Choroid plexus epithelial cell (primary cell): ENCODE data around the gene DPP6.

Experiments
- DNase-seq: peaks from one replicate; pipeline ENCODE4 v3.0.0-alpha.2; 2010; ENCODE audit warnings: low read depth
- H3K4me3 ChIP-seq: 2 replicates; pipeline ENCODE4 v1.5.1; 2011; ENCODE audit warnings: low read depth, mild to moderate bottlenecking, control low read depth, low read length, moderate library complexity
- CTCF ChIP-seq: conservative IDR thresholded peaks from 2 replicates; pipeline ENCODE4 v1.5.1; 2011; ENCODE audit warnings: low read depth, mild to moderate bottlenecking, control low read depth, inconsistent platforms, low read length, moderate library complexity

DPP6 gene

DNA sequence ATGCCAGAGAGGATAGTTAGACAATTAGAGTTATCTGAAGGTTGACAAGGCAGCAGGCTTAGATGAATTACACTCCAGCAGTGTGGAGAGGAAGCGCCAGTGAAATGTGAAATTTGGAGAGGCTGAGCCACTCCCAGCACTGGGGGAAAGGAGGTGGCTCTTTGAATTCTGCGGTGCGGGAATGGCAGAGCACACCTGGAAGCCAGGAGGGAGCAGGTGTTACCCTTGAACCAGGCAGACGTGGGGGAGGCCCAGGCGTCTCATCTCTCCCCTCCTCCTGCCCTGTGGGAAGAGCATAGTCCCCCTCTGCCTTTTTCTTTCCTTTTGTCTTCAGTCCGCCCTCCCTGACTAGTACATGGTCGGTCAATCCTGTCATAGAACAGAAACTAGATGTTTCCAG is 203.1 kb downstream of the DPP6 start:
- no peak for TF ChIP-seq CTCF
- H3K4me3 ChIP-seq = no peak overlapping the region
- no peak for DNase-seq

DNA sequence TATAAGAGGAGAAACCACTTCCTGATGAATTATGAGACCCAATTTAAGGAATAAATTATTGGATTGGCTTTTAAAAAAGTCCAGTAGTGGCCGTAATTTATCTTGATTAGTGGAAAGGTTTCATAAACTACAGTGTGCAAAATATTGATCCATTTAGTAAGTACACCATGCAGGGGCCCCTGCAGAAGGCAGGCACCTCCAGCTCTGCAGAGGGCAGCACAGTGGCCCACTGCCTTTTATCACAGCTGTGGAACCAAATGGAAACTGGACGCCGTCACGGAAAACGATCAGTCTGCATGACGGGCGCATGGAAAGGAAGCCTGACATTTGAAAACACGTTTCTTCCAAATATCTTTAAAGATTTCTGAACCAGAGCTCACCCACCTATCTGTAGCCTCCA is 204.0 kb downstream of the DPP6 start:
- no peak for TF ChIP-seq CTCF
- DNase-seq = no peak
- H3K4me3 ChIP-seq = no peak overlapping the region

DNA sequence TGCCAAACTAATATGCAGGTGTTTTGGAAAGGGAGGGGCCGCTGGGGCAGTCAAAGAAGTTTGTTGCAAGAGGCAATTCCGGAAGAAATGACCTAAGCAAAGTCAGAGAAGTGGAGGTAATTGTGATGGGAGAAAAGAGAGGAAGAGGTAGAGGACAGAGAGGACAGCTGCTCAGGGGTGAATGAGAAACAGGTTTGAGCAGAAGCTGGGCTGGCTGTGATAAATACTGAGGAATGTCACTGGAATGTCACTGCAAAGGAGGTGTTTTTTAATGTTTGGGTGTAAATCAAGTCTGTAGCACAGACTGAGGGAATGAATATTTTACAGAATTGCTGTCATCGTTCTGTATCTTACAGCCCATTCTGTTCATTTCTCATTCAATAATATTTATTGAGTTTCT is 207.2 kb downstream of the DPP6 start:
- no peak for DNase-seq
- no peak overlapping the region for H3K4me3 ChIP-seq
- no peak for TF ChIP-seq CTCF

GRCh38 chr7:154287356-154287755 is 235.2 kb downstream of the DPP6 start:
- H3K4me3 ChIP-seq = no peak overlapping the region
- no peak for TF ChIP-seq CTCF
- DNase-seq = no peak

DNA sequence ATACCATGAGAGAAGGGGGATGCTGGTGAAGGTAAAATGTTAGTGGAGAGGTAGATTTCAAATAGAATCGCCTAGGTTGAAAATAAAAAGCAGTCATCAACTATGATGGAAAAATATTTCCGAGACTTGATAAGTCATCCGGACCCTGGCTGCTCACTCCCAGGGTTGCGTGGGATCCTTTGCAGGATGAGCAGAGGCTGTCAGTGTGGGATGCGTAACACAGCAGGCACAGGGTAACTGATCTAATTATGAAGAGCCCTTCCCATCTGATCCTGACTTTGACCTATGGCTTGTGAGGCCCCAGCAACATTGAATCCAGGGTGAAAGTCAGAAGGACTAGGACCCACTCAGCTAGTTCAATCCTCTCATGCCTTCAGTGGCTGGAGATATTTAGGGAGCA is 236.9 kb downstream of the DPP6 start:
- TF ChIP-seq CTCF = no peak
- no peak for DNase-seq

GRCh38 chr7:154296443-154296842 is 244.2 kb downstream of the DPP6 start:
- H3K4me3 ChIP-seq = no peak overlapping the region
- no peak for TF ChIP-seq CTCF
- no peak for DNase-seq

More for the DNA sequence above, 236.9 kb downstream of the DPP6 start:
- H3K4me3 ChIP-seq = no peak overlapping the region

- H3K4me3 ChIP-seq = no peak overlapping the region
- no peak for TF ChIP-seq CTCF
- no peak for DNase-seq
Observed at GRCh38 chr7:154299736-154300135, 247.5 kb downstream of the DPP6 start.
